Putamen (tissue), 1 donor: Measurements from ENCODE around the gene COL6A2.
"Not testable (repeated sequence)": the region's sequence is repeated elsewhere in the genome, so short reads cannot be mapped to it uniquely, and the experiment has no call there.

Experiments used
- DNase-seq: peaks from one replicate; pipeline ENCODE4 v3.0.0-alpha.2; 2016; ENCODE audit warnings: low spot score

COL6A2 gene

DNA sequence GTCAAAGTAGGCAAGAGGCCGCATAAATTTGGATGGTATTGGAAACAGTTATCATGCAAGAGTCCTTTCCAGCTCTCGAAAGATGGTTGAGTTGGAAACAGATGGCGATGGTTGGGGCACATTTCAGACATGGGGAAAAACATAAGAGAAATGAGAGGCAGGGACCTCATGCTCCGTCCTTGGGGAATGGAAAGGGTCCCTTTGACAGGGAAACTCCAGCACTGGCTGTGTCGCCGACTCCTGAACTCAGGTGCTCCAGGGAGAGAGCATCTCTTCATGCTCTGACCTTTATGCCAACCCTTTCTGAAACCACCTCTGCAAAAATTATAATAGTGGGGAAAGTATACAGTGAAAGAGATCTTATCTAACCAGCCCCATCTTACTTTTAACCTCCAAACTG is 36.8 kb upstream of the COL6A2 start:
- DNase-seq, result no peak

DNA sequence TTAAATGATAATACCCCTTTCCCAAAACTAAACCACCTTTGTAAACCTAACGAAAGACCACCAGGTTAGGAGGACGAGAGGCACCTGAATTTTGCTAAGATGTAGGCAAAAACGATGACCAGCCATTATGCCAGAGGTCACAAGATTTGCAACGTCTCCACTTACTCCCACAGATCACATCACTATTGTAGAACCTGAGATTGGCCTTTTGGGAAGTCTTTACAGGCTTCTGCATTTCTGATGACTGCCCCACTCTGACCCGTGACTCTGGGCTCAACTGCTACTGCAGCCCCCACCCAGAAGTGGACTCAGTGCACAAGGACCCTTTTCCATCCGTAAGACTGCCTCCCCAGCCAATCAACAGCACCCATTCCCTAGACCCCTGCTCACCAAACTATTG is 36.4 kb upstream of the COL6A2 start:
- no peak for DNase-seq

- no peak for DNase-seq
Measured at GRCh38 chr21:46061950-46062349, 36.0 kb upstream of the COL6A2 start.

- DNase-seq, result no peak
Measured at GRCh38 chr21:46062471-46063211, 35.3 kb upstream of the COL6A2 start.

DNA sequence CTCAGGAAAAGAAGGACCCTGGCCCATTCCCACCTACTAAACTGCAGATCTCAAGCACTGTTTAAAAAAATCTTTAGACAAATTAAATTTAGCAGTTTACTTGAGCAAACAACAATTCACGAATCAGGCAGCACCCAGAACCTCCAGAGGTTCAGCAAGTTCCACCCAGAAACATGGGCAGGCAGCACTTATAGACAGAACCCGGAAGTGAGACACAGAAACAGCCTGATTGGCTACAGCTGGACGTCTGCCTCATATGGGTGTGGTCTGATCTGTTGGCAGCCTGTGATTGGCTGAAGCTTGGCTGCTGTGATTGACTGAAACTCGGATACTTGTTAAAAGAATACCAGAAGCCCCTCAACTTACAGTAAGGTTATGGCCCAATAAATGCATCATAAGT is 34.7 kb upstream of the COL6A2 start:
- no peak for DNase-seq

GRCh38 chr21:46063734-46064680 is 33.9 kb upstream of the COL6A2 start:
- DNase-seq, result no peak

GRCh38 chr21:46064870-46065214 is 33.1 kb upstream of the COL6A2 start:
- DNase-seq, result no peak

DNA sequence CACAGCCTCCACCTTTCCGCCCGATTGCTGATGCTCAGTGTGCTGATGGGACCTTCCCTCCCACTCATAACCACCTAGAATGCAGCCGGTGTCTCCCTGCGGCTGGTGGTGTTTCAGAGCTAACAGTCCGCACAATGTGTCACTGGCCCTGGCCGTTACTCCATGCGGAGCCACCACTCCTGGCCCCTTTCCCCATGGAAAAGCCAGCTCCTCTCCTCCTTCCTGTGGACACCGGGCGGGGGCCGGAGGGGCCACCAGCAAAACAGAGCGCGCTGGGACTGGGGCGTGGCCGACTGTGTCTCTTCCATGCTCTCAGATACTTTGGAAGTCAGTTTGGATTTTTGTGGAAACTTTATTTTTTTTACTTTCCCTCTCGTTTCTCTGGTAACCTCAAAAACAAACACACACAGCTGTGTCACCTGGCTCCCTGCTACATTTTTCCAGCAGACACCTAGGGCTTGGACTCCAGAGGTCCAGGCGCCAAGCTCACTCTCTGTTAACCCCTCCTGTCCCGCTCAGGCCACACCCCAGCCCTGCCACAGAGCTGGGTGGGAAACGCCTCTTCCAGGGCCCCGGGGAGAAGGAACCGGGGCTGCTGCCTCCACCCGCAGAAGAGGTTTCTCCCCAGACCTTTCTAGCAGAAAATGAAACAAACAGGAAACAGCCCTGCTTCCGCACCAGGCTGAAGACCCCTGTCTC is 32.5 kb upstream of the COL6A2 start:
- DNase-seq, result no peak

- no peak for DNase-seq
Measured at GRCh38 chr21:46065914-46066551, 31.9 kb upstream of the COL6A2 start.

- no peak for DNase-seq
Measured at GRCh38 chr21:46066591-46067331, 31.2 kb upstream of the COL6A2 start.

- no peak for DNase-seq
Measured at GRCh38 chr21:46067505-46068201, 30.3 kb upstream of the COL6A2 start.

GRCh38 chr21:46068516-46069079 is 29.3 kb upstream of the COL6A2 start:
- DNase-seq, result no peak

DNA sequence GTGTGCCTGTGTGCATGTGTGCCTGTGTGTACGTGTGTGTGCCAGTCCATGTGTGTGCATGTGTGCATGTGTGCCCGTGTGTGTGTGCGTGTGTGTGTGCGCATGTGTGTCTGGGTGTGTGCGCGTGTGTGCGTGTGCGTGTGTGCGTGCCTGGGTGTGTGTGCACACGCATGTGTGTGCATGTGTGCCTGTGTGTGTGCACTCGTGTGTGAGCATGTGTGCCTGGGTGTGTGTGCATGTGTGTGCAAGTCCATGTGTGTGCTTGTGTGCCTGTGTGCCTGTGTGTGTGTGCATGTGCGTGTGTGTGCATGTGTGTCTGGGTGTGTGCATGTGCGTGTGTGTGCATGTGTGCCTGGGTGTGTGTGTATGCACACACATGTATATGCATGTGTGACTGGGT is 28.7 kb upstream of the COL6A2 start:
- no peak for DNase-seq

DNA sequence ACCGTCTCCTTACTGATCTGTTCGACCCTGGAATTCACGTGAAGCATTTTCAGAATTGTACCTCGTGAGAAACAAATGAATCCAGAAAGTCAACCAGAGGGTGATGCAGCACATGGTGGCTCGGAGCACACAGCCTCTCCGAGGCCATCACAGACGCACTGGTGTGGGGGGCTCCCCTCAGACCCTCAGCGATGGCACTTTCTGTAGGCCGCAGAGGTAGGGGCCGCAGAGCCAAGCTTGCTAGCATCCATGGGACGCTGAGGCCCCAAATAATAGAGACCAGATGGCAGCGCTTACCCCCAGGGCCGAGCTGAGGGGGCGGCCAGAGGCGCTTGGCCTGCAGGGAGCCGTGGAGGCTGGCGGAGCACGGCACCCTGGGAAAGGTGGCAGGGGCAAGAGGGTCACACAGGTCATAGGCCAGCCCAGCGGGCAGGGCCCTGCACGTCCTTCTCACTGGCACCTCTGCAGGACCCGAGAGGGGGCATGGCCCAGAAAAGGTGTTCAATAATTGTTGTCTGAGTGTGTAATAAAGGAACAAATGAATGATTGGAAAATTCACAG is 28.1 kb upstream of the COL6A2 start:
- no peak for DNase-seq

DNA sequence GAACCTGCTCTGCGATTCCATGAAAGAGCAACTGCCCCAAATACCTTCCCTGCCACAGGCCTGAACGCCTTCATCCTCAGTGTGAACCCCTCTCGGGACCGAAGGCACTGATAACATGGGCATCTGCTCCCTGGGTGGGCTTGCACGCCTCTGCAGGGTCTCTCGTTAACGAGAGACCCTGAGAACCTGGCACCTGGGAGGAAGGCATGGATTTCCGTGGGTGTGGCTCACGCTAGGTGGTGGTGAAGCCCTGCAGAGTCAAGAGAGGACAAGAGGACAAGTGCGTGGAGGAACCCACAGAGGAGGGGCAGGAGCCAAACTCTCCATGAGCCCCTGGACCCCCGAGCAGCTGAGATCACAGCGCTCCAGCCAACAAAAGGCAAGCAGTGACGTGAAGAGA is 26.8 kb upstream of the COL6A2 start:
- no peak for DNase-seq

GRCh38 chr21:46076724-46077123 is 21.2 kb upstream of the COL6A2 start:
- DNase-seq, result not testable (repeated sequence)

- DNase-seq, result no peak
Measured at GRCh38 chr21:46077674-46078101, 20.2 kb upstream of the COL6A2 start.

- no peak for DNase-seq
Measured at GRCh38 chr21:46078322-46078977, 19.5 kb upstream of the COL6A2 start.

- DNase-seq, result no peak
Measured at GRCh38 chr21:46078978-46079351, 18.9 kb upstream of the COL6A2 start.
